ENCODE results near the gene OTUD6A. TPM values are rescaled to one million over a fixed set of nuclear protein-coding genes. Genes with fewer than 3 reads are reported as not detected.

The OTUD6A gene
- total and polyA plus RNA-seq, 9 of the 15 experiments (the other 6 are each of a cell fraction or from before 2014, with no cell fraction given) = not detected

- H3K27ac ChIP-seq (ENCODE audit: extremely low read depth, low read depth, low read length) = no peak overlapping the region
- H3K4me2 ChIP-seq (ENCODE audit: insufficient read depth, low read length) = no peak overlapping the region
- no peaks in the 10 kb centered on the region for H3K9me1 ChIP-seq (ENCODE audit: control insufficient read depth, insufficient read depth, low read length)
- H3K4me3 ChIP-seq = no peak overlapping the region
- 30% methylated on average over 11 of the region's 11 CpGs for WGBS (ENCODE audit: insufficient coverage, low coverage, missing lambda C conversion rate)
- no TSS peak for BruUV-seq (replicated peaks)
- CTCF ChIA-PET (ENCODE audit: low intra/inter-chr PET ratio) = no interaction called here
- H3K9ac ChIP-seq (ENCODE audit: insufficient read depth in 1 of 2, low read depth in 2 of 2, low read length in 2 of 2) = no peak overlapping the region
- H3K9me3 ChIP-seq (replicated peaks; ENCODE audit: control insufficient read depth, insufficient read depth, low read depth, low read length) = no peaks in the 10 kb centered on the region
- H3K79me2 ChIP-seq (ENCODE audit: control insufficient read depth, insufficient read depth, low read length) = no peaks in the 10 kb centered on the region
- FAIRE-seq (no peak), DNase-seq (ENCODE audit: extremely low read depth in 1 of 4, low spot score in 3 of 4) (peak; percentile 24 to 40 (median 29)), ATAC-seq (peak; percentile 93)
- intact Hi-C loops (cut with micrococcal nuclease) = no loop called here
- peak overlapping the region; percentile 55; the same call in 1 of the 2 replicates for H2AFZ ChIP-seq (ENCODE audit: low read depth, low read length)
- H3K4me1 ChIP-seq (replicated peaks in 1 of 2; ENCODE audit: control insufficient read depth in 2 of 2, insufficient read depth in 2 of 2, low read length in 2 of 2) = no peaks in the 10 kb centered on the region; a peak in 1 of 5 replicates
- POLR2A ChIA-PET = no interaction called here
- no peaks in the 10 kb centered on the region; the same call in 1 of the 2 replicates for H4K20me1 ChIP-seq (replicated peaks; ENCODE audit: control insufficient read depth, insufficient read depth, low read length)
- in situ Hi-C loops (cut with MboI) = loop anchor here (25.0 kb wide), 1 partner anchor 505 kb away; no protein-coding TSS in a partner anchor
- H3K27me3 ChIP-seq (ENCODE audit: control insufficient read depth in 2 of 2, insufficient read depth in 2 of 2, low read length in 2 of 2) = peaks cover 0 to 8% of the 10 kb centered on the region in 2 experiments; a peak in 1 of 5 replicates
- no peaks in the 10 kb centered on the region for H3K36me3 ChIP-seq (ENCODE audit: control insufficient read depth, insufficient read depth, low read length)
- TF ChIP-seq, protein P1, sequence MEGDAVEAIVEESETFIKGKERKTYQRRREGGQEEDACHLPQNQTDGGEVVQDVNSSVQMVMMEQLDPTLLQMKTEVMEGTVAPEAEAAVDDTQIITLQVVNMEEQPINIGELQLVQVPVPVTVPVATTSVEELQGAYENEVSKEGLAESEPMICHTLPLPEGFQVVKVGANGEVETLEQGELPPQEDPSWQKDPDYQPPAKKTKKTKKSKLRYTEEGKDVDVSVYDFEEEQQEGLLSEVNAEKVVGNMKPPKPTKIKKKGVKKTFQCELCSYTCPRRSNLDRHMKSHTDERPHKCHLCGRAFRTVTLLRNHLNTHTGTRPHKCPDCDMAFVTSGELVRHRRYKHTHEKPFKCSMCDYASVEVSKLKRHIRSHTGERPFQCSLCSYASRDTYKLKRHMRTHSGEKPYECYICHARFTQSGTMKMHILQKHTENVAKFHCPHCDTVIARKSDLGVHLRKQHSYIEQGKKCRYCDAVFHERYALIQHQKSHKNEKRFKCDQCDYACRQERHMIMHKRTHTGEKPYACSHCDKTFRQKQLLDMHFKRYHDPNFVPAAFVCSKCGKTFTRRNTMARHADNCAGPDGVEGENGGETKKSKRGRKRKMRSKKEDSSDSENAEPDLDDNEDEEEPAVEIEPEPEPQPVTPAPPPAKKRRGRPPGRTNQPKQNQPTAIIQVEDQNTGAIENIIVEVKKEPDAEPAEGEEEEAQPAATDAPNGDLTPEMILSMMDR (IDR thresholded peaks at IDR 0.05 in 2 of 3, conservative IDR thresholded peaks at IDR 0.05 in 1 of 3; ENCODE audit: insufficient read depth in 2 of 3, low read depth in 1 of 3, low read length in 3 of 3) = 0 out of 6 replicates have a peak, but pooled peaks have one; percentile 12 to 13 (median 12)
- TF ChIP-seq MAFF (IDR thresholded peaks at IDR 0.05; ENCODE audit: low read length) (peak; percentile 70), YY1 (IDR thresholded peaks at IDR 0.05; ENCODE audit: borderline replicate concordance in 1 of 3, control insufficient read depth in 1 of 3, extremely low read depth in 1 of 3, insufficient read depth in 3 of 3, insufficient read length in 1 of 3, insufficient replicate concordance in 2 of 3, low read depth in 1 of 3, low read length in 2 of 3) (peak in 1 of 3 experiments; percentile 30), TFAP4 (CRISPR knock-in tag; IDR thresholded peaks at IDR 0.05; ENCODE audit: borderline replicate concordance) (no peak), NFE2 (IDR thresholded peaks at IDR 0.05; ENCODE audit: low read depth) (peak; percentile 90), POLR2AphosphoS2 (IDR thresholded peaks at IDR 0.05; ENCODE audit: low read length) (no peak), C11orf30 (IDR thresholded peaks at IDR 0.05; ENCODE audit: low read depth) (peak; percentile 82), TRIM24 (IDR thresholded peaks at IDR 0.05) (no peak), CREM (IDR thresholded peaks at IDR 0.05; ENCODE audit: low read depth) (no peak), LCOR (CRISPR knock-in tag; IDR thresholded peaks at IDR 0.05) (no peak), ZNF316 (IDR thresholded peaks at IDR 0.05) (peak; percentile 89), ZNF12 (CRISPR knock-in tag; IDR thresholded peaks at IDR 0.05) (no peak), ZNF324 (CRISPR knock-in tag; IDR thresholded peaks at IDR 0.05) (no peak), MAFK (IDR thresholded peaks at IDR 0.05; ENCODE audit: low read length) (peak; percentile 67), NR1H2 (CRISPR knock-in tag; IDR thresholded peaks at IDR 0.05) (no peak), CBFA2T2 (conservative IDR thresholded peaks at IDR 0.05) (no peak)
- TF ChIP-seq, protein P2, sequence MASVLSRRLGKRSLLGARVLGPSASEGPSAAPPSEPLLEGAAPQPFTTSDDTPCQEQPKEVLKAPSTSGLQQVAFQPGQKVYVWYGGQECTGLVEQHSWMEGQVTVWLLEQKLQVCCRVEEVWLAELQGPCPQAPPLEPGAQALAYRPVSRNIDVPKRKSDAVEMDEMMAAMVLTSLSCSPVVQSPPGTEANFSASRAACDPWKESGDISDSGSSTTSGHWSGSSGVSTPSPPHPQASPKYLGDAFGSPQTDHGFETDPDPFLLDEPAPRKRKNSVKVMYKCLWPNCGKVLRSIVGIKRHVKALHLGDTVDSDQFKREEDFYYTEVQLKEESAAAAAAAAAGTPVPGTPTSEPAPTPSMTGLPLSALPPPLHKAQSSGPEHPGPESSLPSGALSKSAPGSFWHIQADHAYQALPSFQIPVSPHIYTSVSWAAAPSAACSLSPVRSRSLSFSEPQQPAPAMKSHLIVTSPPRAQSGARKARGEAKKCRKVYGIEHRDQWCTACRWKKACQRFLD (CRISPR knock-in tag; IDR thresholded peaks at IDR 0.05) = no peak
Measured at GRCh38 chrX:70042399-70043371, 19.6 kb upstream of the OTUD6A start.
